ENCODE data around the gene HYI. TPM values are rescaled to one million over a fixed set of nuclear protein-coding genes. Genes with fewer than 3 reads are reported as not detected.
"Not testable (repeated sequence)": the region's sequence is repeated elsewhere in the genome, so short reads cannot be mapped to it uniquely, and the experiment has no call there.

HYI gene
- total RNA-seq (10 to 100 TPM; 17.5 to 18.9 TPM), polyA plus RNA-seq (1 to 10 TPM; 2.4 to 4.8 (median 2.7) TPM), total RNA-seq (1.9 to 14.2 (median 9.5) reads per million in 6 experiments)

DNA sequence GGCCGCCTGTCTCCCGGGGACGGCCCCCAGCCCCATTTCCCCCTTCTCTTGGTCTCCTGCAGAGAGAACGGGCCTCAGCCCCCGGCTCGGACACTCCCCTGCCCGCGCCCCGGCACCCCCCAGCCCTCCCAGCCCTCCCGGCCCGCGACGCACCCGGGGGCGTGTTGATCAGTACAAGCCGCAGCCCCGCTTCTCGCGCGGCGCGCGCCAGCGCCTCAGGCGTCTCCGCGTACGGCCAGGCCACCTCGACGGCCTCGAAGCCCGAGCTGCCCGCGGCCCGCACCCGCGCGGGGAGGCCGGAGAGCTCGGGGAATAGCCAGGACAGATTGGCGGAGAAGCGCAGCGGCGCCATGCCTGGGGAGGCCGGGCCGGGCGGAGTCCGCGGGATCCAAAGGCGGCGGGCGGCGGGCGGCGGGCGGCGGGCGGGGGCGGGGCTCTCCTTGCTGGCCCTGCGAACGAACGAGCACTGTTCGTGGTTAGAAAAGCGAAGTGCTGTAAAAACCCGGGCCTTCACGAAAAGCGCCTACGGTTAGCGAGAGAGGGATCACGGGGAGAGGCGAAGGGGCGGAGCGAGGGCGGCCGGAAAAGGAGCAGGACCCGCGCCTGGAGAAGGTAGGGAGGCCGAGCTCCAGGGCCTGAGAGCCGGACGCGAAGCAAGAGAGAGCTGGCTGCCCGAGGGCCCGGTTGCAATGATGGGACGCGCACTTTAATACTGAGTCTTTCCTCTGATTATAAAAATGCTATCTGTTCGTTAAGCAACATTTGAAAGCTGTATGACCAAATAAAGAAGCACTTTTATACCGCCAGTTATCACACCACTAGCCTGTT lies at the start of gene HYI:
TSS of gene HYI (minus strand) at position 490 of the 828 bp plus-strand sequence. CDS start at position 352, 138 bp downstream.
- peaks cover 14 to 29% (median 18%) of the 10 kb centered on the region in 4 donors for H3K4me1 Mint-ChIP-seq
- H3K36me3 Mint-ChIP-seq: peaks cover 0 to 15% (median 3%) of the 10 kb centered on the region in 3 donors
- peak within 1 kb of the TSS; percentile 85 to 94 (median 88) for H3K4me3 Mint-ChIP-seq
- peaks cover 4 to 35% (median 17%) of the 10 kb centered on the region in 5 donors for H3K27me3 Mint-ChIP-seq
- POLR2A ChIA-PET: interaction anchor here (0.8 to 1.8 kb wide), 9 partner anchors 8 to 282 kb away, joined by 3 to 10 read pairs (median 3); partner anchors contain the start of genes CFAP57 and EBNA1BP2
- H3K9me3 Mint-ChIP-seq: no peaks in the 10 kb centered on the region
- ATAC-seq (peak; percentile 67 to 69), DNase-seq (peak; percentile 35 to 79 (median 43))
- peak within 1 kb of the TSS; percentile 59 to 94 (median 90) for H3K27ac Mint-ChIP-seq

DNA sequence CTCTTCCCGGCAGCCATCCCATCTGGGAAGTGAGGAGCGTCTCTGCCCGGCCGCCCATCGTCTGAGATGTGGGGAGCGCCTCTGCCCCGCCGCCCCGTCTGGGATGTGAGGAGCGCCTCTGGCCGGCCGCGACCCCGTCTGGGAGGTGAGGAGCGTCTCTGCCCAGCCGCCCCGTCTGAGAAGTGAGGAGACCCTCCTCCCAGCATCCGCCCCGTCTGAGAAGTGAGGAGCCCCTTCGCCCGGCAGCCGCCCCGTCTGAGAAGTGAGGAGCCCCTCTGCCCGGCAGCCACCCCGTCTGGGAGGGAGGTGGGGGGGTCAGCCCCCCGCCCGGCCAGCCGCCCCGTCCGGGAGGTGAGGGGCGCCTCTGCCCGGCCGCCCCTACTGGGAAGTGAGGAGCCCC lies 48.1 kb upstream of the HYI start:
- H3K27me3 Mint-ChIP-seq: peaks cover 2 to 28% (median 16%) of the 10 kb centered on the region in 5 donors
- DNase-seq, H3K27ac Mint-ChIP-seq, ATAC-seq, H3K9me3 Mint-ChIP-seq, POLR2A ChIA-PET, H3K4me3 Mint-ChIP-seq, H3K4me1 Mint-ChIP-seq, H3K36me3 Mint-ChIP-seq: not testable (repeated sequence)

GRCh38 chr1:43499898-43500297 lies 46.2 kb upstream of the HYI start:
- no peaks in the 10 kb centered on the region for H3K9me3 Mint-ChIP-seq
- H3K27me3 Mint-ChIP-seq: peaks cover 2 to 22% (median 16%) of the 10 kb centered on the region in 5 donors
- H3K27ac Mint-ChIP-seq: no peak overlapping the region

DNA sequence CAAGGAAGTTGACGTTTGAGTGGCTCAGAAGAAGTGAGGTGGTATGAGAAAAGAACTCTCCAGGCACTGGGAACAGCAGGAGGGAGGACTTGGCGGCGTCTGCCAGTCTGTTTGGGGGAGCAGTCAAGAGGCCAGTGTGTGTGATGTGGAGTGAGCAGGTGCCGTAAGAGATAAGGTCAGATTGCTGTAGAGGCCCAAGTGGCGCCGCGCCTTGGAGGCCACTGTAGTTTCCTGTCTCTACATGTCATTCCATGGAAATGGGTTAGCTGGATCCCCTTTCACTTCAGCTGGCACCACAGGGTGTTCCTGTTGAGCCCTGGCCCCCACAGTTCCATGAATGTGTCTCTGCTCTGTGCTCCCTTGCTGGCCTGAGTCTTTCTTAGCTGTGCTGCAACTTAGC lies 41.5 kb upstream of the HYI start:
- Mint-ChIP-seq H3K27me3 (peaks cover 4 to 23% (median 9%) of the 10 kb centered on the region in 5 donors), H3K36me3 (peaks cover 0 to 16% (median 11%) of the 10 kb centered on the region in 3 donors), H3K4me1 (no peaks in the 10 kb centered on the region), H3K27ac (no peak overlapping the region), H3K4me3 (no peak overlapping the region), H3K9me3 (peaks cover 0 to 31% (median 13%) of the 10 kb centered on the region in 9 donors)
- POLR2A ChIA-PET: no interaction called here
- ATAC-seq (no peak), DNase-seq (no peak)

More at GRCh38 chr1:43499898-43500297, 46.2 kb upstream of the HYI start:
- no peaks in the 10 kb centered on the region for H3K36me3 Mint-ChIP-seq
- no peaks in the 10 kb centered on the region for H3K4me1 Mint-ChIP-seq
- POLR2A ChIA-PET: no interaction called here
- H3K4me3 Mint-ChIP-seq: no peak overlapping the region
- ATAC-seq (no peak), DNase-seq (no peak)

DNA sequence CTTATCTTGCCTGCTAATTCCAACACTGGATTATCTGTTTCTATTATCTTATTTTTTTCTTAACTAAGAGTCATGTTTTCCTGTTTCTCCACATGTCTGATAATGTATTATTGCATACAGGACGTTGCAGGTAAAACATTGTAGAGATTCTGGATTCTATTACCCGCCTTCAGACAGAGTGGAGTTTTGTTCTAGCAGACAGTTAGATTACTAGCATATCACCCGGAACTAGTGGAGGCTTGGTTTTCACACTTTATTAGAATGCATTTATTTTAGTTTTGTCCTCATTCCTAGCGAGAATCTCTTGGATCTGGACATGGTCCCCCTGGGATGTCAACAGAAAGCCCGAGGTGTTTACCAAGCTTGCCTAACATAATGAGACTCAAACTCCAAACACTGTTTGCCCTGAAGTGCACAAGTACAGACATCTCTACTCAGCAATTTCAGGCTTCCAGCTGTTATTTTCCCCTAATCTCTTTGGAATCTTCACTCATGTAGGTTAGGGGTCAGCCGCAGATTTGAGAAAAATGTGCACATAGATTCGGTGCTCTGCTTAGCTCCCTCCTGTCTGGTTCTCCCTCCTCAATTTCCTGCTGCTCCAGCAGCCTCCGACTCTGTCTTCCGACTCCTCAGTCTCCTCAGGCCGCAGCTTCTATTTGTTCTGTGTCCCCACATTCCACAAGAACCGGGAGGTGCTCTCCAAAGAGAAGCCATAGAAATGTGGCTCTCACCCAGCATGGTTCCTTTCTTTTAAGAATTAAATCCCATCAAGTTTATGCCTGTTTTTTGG lies 40.1 kb upstream of the HYI start:
- POLR2A ChIA-PET: no interaction called here
- H3K9me3 Mint-ChIP-seq: peaks cover 6 to 44% (median 26%) of the 10 kb centered on the region in 9 donors
- peaks cover 0 to 28% (median 19%) of the 10 kb centered on the region in 3 donors for H3K36me3 Mint-ChIP-seq

GRCh38 chr1:43492826-43493225 lies 39.1 kb upstream of the HYI start:
- Mint-ChIP-seq H3K27ac (peak overlapping the region in 1 of 10 donors; percentile 46), H3K9me3 (peaks cover 12 to 54% (median 36%) of the 10 kb centered on the region in 9 donors), H3K27me3 (peaks cover 2 to 14% (median 5%) of the 10 kb centered on the region in 5 donors), H3K4me1 (no peaks in the 10 kb centered on the region), H3K36me3 (peaks cover 0 to 36% (median 26%) of the 10 kb centered on the region in 3 donors), H3K4me3 (no peak overlapping the region)
- DNase-seq: no peak
- POLR2A ChIA-PET: no interaction called here
- no peak for ATAC-seq

More for the DNA sequence above, 40.1 kb upstream of the HYI start:
- Mint-ChIP-seq H3K4me3 (no peak overlapping the region), H3K27me3 (peaks cover 2 to 14% (median 5%) of the 10 kb centered on the region in 5 donors), H3K27ac (peak overlapping the region in 1 of 10 donors; percentile 34), H3K4me1 (no peaks in the 10 kb centered on the region)
- DNase-seq (no peak), ATAC-seq (no peak)

- Mint-ChIP-seq H3K27ac (no peak overlapping the region), H3K4me1 (no peaks in the 10 kb centered on the region), H3K36me3 (peaks cover 0 to 43% (median 33%) of the 10 kb centered on the region in 3 donors), H3K27me3 (peaks cover 2 to 14% (median 5%) of the 10 kb centered on the region in 5 donors), H3K9me3 (peaks cover 17 to 65% (median 40%) of the 10 kb centered on the region in 9 donors), H3K4me3 (no peak overlapping the region)
- POLR2A ChIA-PET: interaction anchor here (0.6 kb wide), 1 partner anchor 591 kb away, joined by 4 read pairs; no protein-coding TSS in a partner anchor
- ATAC-seq (no peak), DNase-seq (no peak)
Observed at GRCh38 chr1:43491061-43491460, 37.3 kb upstream of the HYI start.

- H3K4me1 Mint-ChIP-seq: peaks cover 0 to 3% (median 0%) of the 10 kb centered on the region in 4 donors
- no peak overlapping the region for H3K27ac Mint-ChIP-seq
- POLR2A ChIA-PET: no interaction called here
- DNase-seq (no peak), ATAC-seq (no peak)
- peaks cover 17 to 62% (median 40%) of the 10 kb centered on the region in 9 donors for H3K9me3 Mint-ChIP-seq
- H3K36me3 Mint-ChIP-seq: peaks cover 0 to 43% (median 33%) of the 10 kb centered on the region in 3 donors
- H3K4me3 Mint-ChIP-seq: no peak overlapping the region
- H3K27me3 Mint-ChIP-seq: peaks cover 0 to 4% (median 0%) of the 10 kb centered on the region in 5 donors
Observed at GRCh38 chr1:43488165-43488564, 34.4 kb upstream of the HYI start.

DNA sequence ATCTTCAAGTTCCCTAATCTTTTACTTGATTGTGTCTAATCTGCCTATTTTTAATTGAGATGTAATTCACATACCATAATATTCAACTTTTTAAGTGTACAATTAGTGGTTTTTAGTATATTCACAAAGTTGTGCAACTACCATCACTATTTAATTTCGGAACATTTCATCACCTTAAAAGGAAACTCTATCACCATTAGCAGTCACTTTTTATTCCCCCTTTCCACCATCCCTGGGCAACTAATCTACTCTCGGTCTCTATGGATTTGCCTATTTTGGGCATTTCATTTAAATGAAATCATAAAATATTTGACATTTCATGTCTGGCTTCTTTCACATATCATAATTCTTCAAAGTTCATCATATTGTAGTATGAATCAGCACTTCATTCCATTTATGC lies 30.6 kb upstream of the HYI start:
- POLR2A ChIA-PET: no interaction called here
- Mint-ChIP-seq H3K9me3 (peaks cover 9 to 28% (median 19%) of the 10 kb centered on the region in 9 donors), H3K27me3 (peaks cover 0 to 15% (median 2%) of the 10 kb centered on the region in 5 donors), H3K4me1 (peaks cover 0 to 3% (median 3%) of the 10 kb centered on the region in 4 donors), H3K4me3 (no peak overlapping the region), H3K36me3 (peaks cover 0 to 20% (median 15%) of the 10 kb centered on the region in 3 donors), H3K27ac (peak overlapping the region in 1 of 10 donors; percentile 17)
- no peak for DNase-seq
- no peak for ATAC-seq

- Mint-ChIP-seq H3K4me3 (no peak overlapping the region), H3K9me3 (peaks cover 0 to 6% (median 3%) of the 10 kb centered on the region in 9 donors), H3K27me3 (peaks cover 1 to 20% (median 2%) of the 10 kb centered on the region in 5 donors), H3K36me3 (peaks cover 0 to 4% (median 2%) of the 10 kb centered on the region in 3 donors), H3K4me1 (peaks cover 0 to 3% (median 3%) of the 10 kb centered on the region in 4 donors), H3K27ac (peak overlapping the region in 2 of 10 donors; percentile 12 to 69)
- POLR2A ChIA-PET: no interaction called here
- ATAC-seq (no peak), DNase-seq (no peak)
Observed at GRCh38 chr1:43482215-43482614, 28.5 kb upstream of the HYI start.

GRCh38 chr1:43481491-43481890 lies 27.8 kb upstream of the HYI start:
- Mint-ChIP-seq H3K4me3 (no peak overlapping the region), H3K4me1 (peaks cover 0 to 3% (median 3%) of the 10 kb centered on the region in 4 donors), H3K9me3 (peaks cover 0 to 3% (median 0%) of the 10 kb centered on the region in 9 donors), H3K36me3 (no peaks in the 10 kb centered on the region), H3K27me3 (peaks cover 3 to 20% (median 6%) of the 10 kb centered on the region in 5 donors), H3K27ac (no peak overlapping the region)
- DNase-seq (no peak), ATAC-seq (no peak)
- POLR2A ChIA-PET: no interaction called here

- no peak for DNase-seq
- ATAC-seq: no peak
- H3K4me1 Mint-ChIP-seq: peaks cover 0 to 3% (median 3%) of the 10 kb centered on the region in 4 donors
- H3K27ac Mint-ChIP-seq: no peak overlapping the region
- peaks cover 0 to 3% (median 0%) of the 10 kb centered on the region in 9 donors for H3K9me3 Mint-ChIP-seq
- peaks cover 6 to 20% (median 9%) of the 10 kb centered on the region in 5 donors for H3K27me3 Mint-ChIP-seq
- H3K36me3 Mint-ChIP-seq: no peaks in the 10 kb centered on the region
- no peak overlapping the region for H3K4me3 Mint-ChIP-seq
- POLR2A ChIA-PET: no interaction called here
Observed at GRCh38 chr1:43479414-43479813, 25.7 kb upstream of the HYI start.
